Right renal pelvis (tissue), 4 donors: ENCODE results near the gene PHACTR3. TPM values are rescaled to one million over a fixed set of nuclear protein-coding genes. Genes with fewer than 3 reads are reported as not detected.

Experiments used
- DNase-seq, 4 donors: peaks; one replicate each; pipeline ENCODE4 v3.0.0-alpha.2; 2013; ENCODE audit warnings: low read depth in 4 of 4, low spot score in 3 of 4, missing footprints in 1 of 4
- polyA plus RNA-seq, 4 donors: library from polyadenylated mRNA; unstranded; fragments of 120-200 nt; gene quantifications; one replicate each; pipeline ENCODE4 v1.2.1, GENCODE V29; 2013; ENCODE audit not compliant: insufficient read length in 4 of 4

The PHACTR3 gene
- polyA plus RNA-seq, 4 donors = 9.7 to 13.9 (median 13.0) TPM

DNA sequence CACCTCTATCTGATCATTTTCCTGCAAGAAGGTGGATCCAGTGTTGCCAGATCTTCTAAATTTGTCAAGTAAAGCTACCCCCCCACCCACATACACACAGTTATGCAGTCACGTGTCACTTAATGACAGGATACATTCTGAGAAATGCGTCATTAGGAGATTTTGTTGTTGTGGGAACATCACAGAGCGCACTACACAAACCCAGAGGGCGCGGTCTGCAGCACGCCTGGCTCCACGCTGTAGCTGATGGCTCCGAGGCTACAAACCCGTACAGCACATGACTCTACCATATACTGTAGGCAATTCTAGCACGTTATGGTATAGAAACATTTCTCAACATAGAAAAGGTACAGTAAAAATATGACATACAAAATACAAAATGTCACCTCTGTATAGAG, 202.2 kb downstream of the PHACTR3 start:
- no peak for DNase-seq

DNA sequence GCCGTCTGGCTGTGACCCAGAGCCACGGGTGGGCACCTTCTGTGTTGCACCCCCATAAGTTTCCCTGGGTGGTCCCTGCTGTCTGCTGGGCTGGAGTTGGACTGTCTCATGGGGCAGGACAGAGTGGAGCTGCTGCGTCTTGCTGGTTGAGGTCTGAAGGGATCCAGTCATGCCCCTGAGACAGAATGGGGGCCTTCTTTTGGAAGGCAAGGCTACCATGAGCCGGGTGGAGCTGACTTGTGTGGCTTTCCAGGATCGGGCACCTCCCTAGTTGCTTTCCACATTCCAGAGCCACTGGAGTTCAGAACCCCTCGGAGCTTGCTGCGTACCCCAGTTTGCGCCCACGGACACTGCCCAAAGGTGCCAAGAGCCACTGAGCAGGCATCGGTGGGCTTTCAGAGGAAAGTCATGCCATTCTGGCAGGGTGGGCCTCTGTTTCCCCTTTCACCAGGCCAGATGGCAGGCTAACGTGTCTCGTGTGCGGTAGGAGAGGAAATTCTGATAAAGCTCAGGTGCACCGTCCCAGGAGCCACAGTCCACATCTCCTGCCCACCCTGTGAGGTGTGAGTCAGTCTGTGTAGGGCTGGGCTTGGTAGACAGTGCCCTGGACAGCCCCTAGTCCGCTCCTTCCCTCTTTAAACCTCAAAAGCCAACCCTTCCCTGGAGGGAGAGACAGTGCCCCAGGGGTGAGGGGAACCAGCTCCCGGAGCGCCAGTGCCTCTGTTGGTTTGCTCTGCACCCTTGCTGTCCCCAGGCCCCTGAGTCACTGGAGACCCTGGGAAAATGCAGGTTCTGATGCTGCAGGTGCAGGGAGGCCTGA, 203.8 kb downstream of the PHACTR3 start:
- no peak for DNase-seq

- no peak for DNase-seq
Measured at GRCh38 chr20:59808729-59809381, 204.5 kb downstream of the PHACTR3 start.

- DNase-seq = no peak
Measured at GRCh38 chr20:59809630-59810448, 205.5 kb downstream of the PHACTR3 start.

DNA sequence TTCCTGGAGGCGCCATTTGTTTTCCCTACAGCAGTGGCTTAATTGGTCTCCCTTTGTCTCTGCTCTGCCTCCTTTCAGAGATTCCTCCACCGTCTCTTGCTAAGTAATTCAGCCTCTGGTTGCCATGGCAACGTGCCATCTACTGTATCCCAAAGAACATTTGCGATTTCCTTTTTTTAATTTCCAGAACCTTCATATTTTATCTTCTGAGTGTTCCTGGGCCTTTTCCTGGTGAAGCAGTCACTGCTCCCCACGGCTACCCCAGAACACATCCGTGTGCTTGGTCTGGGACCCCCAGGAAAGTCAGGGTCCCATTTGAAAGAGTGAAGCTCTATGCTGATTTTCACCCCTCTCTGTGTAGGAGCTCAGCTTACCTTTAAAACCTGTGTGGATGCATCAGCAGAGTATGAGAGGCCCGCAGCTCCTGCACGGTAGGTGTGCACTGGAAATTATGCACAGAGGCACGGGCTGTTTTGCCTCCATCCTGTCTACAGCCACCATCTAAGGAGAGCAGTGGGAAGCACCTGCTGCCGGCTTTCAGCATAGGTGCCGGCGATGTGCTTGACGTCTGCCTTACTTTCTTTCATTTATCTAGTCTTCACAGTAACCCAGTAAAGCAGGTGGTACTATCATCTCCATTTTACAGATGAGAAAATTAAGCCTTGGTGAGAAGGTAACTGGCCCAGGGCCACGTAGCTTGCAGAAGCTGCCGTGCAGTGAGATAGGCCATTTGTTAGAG, 206.3 kb downstream of the PHACTR3 start:
- no peak for DNase-seq

DNA sequence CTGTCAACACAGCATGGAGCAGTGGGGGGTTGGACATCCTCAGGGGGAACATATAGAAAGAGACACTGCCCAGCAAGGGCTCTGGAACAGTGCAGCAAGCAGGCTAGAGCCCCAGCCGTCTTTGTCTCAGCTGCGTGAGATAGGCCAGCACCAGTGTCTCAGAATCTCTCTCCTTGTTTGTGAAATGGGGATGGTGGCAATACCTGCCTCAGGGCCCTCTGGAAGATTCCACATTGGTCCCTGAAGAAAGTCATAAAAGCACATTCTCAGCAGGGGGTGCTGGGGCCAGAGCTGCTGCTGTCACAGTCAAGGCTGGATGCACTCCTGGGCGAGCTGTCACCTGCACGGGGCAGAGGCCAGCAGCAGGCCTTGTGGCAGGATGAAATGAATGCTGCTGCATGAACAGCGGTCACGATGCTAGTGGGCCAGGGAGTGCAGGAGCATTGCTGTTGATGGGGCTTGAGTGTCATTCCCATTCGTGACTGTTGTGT, 207.4 kb downstream of the PHACTR3 start:
- DNase-seq = no peak

DNA sequence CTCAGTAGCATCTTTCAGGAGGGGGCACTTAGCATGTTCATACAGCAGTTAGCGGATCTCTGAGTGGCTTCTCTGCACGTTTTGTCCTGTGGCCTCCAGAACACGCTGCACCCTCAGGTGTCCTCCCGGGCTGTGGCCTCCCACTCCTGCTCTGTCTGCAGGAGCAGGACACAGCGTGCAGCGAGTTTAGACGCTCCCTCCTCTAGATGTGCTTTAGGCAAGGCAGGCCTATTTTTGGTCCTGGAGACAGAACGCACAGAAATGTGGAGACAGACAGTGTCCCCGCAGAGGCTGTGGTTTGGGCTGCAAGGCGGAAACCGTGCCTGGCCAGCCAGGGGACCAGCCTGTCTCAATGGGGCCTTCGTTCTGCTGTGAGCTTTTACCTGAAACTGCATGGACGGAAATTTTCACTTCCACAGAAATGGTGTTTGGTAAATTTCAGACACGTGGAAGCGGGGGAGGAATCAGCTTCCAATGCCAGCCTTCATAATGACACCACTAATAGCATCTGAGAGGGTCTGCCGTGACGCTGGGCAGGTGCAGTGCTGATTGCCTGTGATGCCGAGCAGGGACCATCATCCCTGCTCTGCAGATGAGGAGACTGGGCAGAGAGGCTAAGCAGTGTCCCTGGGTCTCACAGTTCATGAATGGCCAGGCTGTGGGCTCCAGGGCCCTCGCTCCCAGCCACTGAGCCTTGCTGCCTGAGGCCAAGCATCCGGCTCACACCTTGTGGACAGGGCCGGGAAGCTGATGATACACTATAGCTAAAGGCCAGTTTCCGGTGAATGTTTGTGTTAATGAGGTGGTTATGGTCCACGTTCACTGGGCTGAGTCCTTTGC, 208.2 kb downstream of the PHACTR3 start:
- no peak for DNase-seq

DNA sequence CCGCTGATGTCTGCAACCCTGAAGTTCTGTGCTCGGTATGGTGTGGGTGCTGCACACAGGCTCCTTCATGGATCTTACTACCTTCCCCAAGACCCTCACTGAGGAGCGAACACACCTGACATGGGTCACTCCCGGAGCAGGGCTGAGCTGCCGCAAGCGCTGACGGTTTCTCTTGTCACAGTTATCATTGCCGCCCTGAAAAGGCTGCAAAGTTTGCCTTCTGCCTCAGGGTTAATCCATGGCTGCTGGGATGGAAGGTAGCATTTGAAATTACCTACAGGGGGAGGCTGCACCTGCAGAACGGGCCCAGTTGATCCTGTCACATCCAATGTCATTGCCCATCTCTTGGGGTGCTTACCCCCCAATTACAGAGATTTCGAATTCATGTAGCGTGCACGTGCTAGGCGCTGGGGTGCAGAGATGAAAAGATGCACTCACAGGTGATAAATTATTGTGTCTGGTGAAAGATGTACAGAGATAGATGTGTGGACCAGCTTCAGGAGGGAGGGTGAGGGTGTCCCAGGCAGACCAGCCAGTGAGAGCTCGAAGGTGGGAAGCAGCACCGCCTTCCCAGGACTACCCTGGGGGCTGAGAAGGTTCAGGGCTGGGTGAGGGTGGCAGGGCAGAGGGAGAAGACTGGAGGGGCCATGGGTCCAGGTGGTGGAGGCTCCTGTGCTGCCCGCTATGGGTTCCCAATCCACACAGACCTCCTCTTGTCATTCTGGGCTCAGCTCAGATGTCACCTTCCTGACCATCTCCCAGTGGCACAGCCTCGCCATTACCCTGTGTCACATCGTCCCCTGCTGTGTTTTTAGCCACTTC, 209.0 kb downstream of the PHACTR3 start:
- no peak for DNase-seq

DNA sequence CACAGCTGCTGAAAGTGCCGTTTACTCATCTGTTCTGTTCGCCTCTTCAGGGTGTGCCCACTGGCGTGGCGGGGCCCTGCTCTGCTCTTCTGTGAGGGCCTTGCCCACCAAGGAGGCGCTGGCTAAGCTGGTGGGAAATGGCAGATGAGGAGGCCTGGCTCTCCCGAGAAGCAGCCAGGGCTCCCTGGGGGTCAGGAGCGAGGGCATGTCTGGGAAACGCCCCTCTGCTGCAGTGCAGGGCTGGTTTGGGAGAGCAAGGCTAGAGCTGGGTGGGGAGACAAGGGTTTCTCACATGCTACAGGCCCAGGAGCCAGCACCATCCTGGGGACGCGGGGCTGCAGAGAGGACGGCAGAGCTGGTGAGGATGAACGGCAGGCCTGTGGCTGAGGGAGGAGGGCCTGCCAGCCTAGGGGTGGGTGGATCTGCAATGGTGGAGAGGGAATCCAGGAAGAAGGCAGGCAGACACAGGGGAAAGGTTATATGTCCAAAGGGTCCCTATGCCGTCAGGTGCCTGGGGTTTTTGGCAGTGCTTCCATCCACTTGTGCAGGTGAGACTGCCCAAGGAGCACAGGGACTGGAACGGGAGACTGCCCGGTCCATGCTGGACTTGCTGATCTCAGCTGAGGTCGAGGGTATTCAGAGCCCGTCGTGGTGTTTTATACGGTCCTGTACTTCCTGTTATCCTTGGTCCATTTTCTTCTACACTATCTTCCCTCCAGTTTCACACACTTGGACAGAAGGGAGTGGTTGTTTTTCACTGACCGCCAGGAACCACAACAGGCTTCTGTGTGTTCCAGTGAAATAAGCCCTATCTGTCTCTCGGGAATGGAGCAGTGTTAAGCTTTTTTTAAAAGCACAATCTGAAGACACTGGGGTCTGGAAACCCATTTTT, 209.9 kb downstream of the PHACTR3 start:
- no peak for DNase-seq

DNA sequence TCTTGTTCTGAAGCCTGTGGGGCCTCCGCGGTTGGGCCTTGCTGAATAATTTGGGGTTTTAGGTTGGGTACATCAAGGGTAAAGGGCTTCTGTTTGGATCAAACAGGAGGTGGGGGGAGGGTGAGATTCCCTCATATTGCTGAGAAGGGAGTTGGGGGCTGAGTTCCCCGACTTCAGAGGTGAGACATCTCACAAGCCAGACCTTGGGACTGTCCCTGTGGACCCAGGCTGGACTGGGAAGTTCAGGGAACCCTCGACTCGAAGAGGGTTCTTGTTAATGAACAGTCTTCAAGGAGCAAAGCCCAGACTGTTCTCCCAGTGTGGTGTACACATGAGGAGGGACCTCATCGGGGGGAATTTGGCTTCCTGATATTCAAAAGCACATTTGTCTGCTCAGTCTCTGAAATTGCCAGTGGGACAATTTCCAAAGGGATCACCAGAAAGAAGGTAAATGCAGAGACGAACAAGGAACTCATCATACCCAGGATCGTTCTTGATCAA, 210.6 kb downstream of the PHACTR3 start:
- no peak for DNase-seq

- no peak for DNase-seq
Measured at GRCh38 chr20:59816146-59816738, 211.9 kb downstream of the PHACTR3 start.

- DNase-seq = no peak
Measured at GRCh38 chr20:59817406-59817805, 213.1 kb downstream of the PHACTR3 start.

DNA sequence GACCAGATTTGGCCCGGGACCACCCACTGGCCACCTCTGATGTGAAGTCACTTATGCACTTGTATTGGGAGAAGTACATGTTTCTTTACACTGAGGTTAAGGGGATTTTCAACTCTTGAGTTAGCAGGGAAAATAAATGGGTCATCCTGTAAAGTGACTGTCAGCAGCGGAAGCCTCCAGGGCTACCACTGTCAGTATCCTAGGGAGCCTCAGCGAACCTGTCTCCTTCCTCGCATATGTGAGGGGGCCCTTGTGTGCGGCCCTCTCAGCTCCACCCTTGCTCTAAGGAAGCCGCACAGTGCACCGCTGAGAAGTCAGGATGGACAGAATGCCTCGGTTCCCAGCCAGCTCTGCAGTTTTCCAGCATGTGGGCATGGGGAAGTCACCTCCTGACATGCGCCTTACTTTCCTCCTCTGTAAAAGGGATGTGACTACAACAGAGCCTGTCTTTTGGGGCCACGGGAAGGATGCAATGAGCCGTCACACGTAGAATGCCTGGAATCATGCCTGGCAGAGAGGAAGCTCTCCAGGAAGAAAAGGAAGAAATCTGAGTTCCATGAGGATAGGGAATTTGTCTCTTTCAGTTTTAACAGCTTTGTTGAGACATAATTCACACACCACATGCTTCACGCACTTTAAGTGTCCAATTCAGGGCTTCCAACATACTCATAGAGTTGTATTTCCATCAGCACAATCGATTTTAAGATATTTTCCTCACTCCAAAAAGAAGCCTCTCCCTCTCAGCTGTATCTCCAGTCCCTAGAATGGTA, 213.7 kb downstream of the PHACTR3 start:
- no peak for DNase-seq

GRCh38 chr20:59818911-59819310, 214.6 kb downstream of the PHACTR3 start:
- DNase-seq = no peak

- no peak for DNase-seq
Measured at GRCh38 chr20:59819496-59820203, 215.3 kb downstream of the PHACTR3 start.
